GM21723 (cell line): ENCODE results near the gene TMEM250.
"Not testable (repeated sequence)": the region's sequence is repeated elsewhere in the genome, so short reads cannot be mapped to it uniquely, and the experiment has no call there.

Experiments
- ATAC-seq: cut with Tn5 transposase; IDR thresholded peaks from one replicate; pipeline ENCODE4 v1.9.1; 2021; ENCODE audit warnings: mild to moderate bottlenecking, moderate library complexity; ENCODE audit not compliant: unreplicated experiment

The TMEM250 gene, protein sequence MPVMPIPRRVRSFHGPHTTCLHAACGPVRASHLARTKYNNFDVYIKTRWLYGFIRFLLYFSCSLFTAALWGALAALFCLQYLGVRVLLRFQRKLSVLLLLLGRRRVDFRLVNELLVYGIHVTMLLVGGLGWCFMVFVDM

DNA sequence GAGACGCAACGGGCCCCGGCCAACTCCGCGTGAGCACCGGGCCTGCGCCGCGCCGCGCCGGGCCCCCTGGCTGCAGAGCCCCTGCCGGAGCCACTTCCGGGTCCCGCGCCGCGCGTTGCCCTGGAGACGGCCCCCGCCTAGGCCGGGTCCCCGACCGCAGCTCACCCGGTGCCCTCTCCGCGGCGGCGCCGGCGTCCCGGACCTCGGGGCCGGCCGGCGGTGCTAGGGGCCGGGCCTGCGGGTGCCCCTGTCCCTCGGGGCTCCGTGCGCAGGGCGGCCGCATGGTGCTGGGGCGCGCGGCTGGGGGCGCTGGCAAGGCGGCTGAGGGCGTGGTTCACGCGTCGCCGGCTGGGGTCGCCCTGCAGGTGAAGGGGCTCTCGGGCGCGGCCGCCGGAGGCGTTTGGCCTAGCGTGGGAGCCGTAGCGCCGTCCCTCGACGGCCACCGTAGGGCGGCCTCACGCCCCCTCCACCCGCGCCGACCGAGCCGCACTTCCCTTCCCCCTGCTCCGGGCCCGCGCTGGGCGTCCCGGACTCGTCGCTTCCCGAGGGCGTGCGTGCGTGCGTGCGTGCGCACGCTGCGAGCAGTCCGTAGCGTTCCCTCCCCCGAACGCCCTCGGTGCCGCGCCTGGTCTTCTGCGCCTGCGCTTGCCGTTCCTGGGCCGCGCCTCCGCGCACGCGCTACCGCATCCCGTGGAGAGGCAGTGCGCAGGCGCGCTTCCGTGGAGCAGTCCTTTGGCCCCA is at the start of gene TMEM250:
TMEM250 (minus strand) TSS at position 556 of the 741 bp plus-strand sequence. CDS start 1,975 bp downstream, outside the sequence.
- peak; percentile 63 for ATAC-seq

DNA sequence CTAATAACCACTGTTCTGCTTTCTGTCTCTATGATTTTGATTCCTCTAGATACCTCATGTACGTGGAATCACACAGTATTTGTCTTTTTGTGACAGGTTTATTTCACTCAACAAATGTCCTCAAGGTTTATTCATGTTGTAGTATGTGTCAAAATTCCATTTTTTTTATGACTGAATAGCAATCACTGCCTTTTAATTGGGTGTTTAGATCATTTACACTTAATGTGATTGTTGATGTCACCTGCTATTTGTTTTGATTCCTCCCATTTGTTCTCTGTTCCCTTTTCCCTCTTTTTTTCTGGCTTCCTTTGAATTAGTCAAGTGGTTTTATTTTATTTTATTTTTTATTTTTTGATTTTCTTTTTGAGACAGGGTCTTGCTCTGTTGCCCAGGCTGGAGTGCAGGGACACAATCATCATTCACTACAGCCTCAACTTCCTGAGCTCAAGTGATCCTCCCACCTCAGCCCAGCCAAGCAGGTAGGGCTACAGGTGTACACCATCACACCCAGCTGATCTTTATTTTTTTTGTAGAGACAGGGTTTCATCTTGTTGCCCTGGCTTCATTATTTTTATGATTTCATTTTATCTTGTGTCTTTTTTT is 44.7 kb upstream of the TMEM250 start:
- no peak for ATAC-seq

DNA sequence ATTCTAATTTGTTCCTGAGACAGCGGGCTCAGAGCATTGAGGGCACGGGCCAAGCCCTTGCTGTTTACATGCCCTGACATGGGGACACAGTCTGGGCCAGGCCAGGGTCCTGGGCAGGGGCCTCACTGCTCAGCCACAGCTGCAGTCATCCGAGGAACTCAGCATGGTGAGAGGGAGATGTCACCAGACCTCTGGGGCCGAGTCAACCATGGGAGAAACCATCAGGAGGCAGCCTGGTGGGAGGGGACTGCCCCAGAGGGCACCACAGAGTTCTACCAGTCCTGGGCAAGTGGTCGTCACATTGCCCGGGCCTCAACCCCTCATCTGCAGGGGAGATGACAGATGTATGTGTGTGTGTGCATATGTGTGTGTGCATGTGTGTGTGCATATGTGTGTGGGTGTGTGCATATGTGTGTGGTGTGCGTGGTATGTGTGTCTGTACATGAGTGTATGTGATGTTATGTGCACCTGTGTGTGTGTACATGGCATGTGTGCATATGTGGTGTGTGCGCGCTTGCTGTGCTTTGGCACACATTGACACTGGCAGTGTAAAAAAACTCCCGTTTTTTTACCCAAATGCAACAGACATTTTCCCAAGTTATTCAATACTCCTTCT is 42.4 kb upstream of the TMEM250 start:
- ATAC-seq: no peak

DNA sequence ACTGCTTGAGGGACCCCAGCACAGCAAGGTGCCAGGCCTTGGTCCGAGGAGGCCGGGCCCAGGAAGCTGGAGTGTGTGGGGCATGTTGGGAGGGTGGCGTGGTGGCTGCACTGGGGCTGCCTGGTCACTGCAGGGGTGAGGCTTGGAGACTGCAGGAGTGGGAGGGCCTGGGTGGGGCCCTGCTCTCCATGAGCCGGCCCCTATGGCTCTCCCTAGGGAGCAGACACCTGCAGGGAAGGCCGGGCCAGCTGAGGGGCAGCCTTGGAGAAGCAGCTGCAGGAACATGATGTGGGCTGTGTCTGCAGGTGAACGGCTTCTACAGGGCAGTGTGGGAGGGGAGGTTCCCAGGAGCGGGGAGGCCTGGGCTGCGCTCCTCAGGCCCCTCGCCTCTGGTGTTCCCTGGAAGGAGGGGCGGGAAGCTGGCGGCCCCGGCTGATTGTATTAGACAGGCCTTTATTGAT is 41.7 kb upstream of the TMEM250 start:
- no peak for ATAC-seq

DNA sequence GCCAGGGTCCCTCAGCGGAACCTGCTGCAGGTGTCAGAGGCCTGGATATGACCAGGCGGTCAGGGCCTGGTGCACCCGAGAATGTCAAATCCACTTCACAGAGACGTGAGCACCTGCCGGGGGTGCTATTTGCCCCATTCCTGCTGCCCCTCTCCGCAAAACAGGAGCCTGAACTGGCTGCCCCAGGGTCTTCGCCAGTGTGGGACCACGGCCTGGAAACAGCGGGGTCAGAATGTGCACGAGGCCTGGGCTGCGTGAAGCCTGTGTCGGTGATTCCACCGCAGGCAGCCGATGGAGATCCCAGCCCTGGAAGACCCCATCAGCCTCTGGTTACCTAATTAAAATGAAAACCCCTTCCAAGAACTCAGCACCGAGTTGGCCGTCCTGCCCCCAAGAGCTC is 41.2 kb upstream of the TMEM250 start:
- ATAC-seq: no peak

DNA sequence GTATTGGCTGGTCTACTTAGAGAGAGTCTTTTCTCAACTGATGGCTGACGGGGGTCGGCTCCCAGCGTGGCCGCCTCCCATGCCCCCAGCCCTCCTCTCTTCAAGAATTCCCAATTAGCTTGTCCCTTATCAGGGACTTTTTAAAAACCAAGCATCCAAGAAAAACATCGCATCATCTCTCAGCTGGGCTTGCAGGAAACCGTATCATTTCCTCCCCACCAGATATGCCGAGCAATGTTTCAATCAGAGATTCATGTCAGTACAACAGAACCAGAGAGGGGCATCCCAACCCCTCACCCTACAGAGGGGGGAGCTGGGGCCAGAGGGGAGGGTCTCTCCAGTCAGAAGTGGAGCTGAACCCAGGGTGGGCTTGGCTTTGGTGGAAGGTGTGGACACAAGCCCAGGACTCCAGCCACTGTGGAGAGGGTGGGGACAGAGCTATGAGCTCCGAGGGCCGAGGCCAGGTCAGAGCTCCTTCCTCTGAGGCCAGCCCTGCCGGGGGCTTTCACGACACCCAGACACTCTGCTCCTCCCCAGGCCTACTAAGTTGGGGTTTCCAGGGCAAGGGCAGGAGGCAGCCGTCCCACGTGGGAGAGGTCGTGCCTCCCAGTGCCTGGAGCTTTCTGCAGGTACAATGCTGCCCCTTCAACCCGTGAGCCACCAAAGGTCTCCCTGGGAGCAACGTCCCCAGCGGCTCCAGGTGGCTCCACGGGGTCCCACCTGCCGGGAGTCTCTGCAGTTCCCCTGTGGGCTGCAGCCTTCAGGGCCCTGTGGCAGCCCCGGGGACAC is 39.0 kb upstream of the TMEM250 start:
- ATAC-seq: no peak

DNA sequence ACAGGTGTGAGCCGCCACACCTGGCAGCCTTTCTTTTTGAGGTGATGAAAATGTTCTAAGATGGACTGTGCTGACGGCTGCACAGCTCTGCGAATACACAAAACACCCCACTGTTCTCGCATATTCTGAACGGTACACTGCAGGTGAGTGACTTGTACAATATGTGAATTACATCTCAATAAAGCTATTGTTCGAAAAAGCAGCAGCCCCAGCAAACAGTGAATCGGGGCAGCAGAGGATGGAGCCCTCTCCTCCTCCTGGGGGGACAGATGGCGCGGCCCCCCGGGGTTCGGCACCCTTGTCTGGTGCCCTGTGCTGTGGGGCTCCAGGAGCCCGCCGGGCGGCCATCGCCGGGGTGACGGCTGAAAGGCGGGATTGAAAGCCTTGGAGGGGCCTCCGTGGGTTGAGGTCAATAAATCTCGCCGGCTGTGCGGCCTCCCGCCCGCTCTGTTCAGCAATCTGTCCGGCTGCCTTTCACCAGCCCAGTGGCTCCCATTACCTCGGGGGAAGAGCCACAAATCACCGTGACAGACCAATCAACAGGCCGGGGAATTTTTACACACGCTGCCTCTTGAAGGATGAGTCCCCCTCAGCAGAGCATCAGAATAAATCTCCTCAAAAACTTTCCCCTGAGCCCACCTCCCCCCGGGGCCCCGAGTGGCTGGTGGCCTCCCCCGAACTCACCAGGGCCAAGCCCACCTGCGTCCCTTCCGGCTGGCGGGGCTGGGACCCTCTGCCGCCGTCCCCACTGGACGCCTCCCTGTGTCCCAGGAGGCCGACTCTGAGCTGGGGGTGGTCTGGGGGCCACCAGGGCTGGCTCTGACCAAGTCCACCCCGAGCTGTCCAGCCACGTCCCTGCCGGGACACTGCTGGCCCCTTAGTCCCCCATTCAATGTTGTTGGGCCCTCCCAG is 37.8 kb upstream of the TMEM250 start:
- ATAC-seq: no peak

DNA sequence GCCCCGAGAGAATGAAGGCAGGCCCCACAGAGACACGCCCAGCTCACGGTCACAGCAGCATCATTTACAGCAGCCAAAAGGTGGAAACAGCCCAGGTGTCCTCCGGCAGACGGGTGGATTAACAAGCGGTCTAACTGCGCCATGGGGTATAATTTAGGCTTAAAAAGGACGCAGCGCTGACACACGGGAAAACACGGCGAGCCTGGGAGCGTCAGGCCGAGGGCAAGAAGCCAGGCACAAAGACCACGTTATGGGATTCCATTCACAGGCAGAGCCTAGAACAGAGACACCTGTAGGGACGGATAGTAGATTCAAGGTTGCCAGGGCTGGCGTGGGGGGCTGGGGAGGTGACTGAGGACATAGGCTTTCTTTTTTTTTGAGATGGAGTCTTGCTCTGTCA is 36.9 kb upstream of the TMEM250 start:
- ATAC-seq: no peak

DNA sequence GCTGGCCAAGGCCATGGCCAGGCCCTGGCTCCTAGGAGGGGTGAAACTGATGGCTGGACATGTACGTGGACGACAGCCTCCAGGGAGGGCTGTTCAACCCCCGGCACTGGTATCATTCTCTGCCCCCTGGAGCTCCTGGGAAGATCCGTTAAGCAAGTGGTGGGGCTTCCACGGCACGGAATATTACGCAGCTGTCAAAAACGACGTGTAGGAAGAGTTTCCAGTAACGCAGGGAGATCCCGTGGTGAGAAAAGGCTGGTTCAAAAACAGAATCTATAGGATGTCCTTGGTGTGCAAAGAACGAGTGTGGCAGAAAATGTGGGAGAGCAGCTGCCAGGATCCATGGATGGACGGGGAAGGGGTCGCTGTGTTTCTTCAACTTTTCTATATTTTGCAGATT is 36.3 kb upstream of the TMEM250 start:
- ATAC-seq: no peak

DNA sequence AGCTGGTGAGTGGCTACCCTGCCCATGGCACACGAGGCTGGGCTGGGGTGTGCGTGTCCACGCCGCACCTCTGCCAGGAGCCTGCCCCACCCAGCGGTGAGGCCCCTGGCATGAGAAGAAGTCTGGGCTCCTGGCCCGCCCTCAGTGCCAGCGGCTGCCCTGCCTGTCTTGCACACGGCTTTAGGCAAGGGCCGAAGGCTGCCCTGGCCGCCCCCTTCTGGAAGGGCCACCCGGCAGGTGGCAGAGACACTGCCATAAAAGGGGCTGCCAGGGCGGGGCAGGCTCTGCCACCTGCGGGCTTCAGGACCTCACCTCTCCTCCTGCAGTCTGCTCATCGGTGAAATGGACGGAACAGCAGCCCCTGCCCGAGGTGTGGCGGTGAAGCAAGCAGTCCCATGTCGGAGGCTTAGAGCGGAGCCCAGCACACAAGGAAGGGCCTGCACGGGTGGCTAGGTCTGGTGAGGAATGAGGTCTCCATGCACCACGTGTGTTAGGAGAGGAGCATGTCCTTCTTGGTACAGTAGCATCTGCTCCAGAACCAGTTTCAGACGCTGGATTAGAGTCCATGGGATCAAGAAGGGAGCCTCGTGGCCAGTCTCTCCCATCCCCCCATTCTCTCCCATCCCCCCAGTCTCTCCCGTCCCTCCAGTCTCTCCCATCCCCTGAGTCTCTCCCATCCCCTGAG is 34.8 kb upstream of the TMEM250 start:
- ATAC-seq: no peak

DNA sequence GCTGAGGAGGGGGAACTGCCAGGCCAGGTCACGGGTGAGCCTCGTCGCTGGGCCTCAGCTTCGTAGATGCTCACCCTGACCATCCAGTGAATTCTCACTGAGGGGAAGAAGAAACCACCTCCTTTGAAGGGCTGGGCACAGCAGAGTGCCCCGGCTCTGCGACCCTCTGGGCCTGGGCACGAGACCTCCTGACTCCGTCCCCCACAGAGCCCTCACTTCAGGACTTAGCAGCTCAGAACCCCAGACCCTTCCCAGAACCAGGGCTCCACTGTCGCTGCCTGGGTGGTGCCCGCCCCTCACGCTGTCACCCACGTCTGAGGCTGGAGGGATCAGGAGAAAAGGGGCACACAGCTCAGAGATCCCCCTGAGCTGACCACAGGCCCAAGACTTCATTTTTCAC is 34.3 kb upstream of the TMEM250 start:
- ATAC-seq: no peak

DNA sequence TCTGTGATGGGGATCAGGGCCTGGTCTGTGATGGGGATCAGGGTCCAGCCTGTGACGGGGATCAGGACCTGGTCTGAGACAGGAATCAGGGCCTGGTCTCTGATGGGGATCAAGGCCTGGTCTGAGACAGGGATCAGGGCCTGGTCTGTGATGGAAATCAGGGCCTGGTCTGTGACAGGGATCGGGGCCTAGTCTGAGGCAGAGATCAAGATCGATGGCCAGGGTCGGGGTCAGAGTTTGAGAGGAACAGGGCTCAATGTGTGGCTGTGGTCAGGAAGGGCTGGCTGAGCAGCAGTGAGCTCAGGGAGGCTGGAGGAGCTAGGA is 33.8 kb upstream of the TMEM250 start:
- no peak for ATAC-seq

DNA sequence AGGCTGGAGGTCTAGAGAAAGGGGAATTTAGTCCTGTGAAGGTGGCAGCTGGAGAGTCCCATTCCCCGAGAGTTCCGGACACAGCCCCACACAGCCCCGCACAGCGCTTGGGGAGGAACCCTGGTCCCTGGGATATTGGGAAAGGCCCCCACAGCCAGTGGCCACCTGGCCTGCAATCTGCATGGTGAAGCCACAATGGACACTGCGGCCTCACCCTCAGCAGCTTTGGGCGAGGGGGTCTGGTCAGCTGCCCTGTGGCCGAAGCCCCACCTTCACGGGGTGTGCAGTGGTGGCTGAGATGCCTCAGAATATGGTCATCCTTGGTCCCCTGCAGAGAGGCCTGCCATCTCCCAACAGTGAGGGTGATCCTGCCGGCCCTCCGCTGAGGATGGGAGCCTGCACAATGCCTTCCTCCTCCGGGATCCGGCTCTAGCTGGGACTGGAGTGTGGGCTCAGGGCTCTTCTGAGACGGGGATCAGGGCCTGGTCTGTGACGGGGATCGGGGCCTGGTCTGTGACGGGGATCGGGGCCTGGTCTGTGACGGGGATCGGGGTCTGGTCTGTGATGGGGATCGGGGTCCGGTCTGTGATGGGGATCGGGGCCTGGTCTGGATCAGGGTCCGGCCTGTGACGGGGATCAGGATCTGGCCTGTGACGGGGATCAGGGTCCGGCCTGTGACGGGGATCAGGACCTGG is 33.3 kb upstream of the TMEM250 start:
- no peak for ATAC-seq

DNA sequence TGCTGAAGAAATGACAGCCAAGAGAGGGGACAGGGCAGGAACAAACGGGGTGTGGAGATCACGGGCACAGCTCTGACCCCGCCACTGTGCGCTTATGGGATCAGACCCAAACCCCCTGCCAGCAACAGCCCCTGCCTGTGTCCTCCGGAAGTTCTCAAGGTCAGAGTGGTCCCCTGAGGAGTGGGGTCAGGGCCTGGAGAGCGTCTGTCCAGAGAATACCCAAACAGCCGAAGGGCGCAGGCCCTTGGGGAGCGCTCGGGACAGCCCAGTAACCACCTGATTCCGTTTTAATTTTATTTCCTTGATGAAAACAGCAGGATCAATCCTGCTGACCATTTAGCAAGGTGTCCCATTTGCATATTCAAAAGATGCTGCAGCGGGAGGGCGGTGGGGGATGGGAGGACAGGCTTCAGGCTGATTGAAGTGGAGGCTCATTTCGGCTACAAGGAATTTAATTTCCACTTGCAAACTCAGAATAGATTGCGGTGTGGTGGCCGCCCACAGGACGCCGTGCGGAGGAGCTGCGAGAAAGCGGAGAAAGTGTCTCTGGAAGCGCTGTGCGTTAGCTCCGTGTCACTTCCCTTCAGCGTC is 32.6 kb upstream of the TMEM250 start:
- no peak for ATAC-seq

DNA sequence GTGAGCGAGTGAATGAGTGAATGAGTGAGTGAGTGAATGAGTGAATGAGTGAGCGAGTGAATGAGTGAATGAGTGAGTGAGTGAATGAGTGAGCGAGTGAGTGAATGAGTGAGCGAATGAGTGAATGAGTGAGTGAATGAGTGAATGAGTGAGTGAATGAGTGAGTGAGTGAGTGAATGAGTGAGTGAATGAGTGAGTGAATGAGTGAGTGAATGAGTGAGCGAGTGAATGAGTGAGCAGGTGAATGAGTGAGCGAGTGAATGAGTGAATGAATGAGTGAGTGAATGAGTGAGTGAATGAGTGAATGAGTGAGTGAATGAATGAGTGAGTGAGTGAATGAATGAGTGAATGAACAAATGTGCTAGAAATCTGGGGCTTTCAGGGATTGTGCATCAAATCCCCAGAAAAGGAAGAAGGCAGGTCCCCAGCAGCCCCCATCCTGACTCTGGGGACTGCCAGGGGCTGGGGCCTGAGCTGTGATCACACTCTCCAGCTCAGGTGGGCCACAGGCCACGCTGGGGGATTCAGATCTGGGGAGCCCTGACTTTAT is 32.1 kb upstream of the TMEM250 start:
- ATAC-seq: not testable (repeated sequence)

DNA sequence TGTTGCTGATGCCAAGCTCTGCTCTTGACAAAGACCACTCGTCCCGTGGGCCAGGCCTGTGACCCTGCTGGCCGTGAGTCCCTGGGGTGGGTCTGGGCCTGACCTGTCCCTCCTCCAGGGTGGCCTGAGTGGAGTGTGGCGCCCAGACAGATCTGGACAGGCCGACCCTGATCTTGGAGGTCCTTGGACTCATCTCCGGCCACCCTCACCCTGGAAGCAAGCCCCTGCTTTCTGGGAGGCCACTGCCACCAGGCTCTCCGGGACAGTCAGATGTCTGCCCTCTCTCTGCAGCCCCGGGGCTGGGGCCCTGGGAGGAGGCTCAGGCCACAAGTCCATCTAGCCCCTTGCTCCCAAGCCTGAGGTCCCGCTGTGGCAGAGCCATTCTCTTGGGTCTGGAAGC is 31.2 kb upstream of the TMEM250 start:
- no peak for ATAC-seq

DNA sequence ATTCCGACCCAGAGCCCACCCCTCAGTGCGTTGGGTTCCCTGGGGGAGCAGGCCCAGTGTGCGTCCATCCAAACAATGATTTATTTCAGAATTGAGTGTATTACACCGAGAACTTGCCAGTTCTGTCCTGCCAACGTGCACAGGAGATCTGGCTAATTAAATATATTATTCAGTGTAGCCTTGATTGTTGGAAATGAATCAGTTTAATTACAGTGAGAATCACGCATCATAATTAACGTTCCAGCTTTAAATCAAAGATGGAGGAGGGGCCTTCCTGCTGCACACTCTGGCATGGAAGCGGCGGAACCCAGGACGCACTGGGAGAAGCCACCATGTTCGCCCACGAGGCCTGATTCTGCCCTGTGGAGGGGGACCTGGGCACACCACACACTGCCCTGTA is 30.7 kb upstream of the TMEM250 start:
- no peak for ATAC-seq

DNA sequence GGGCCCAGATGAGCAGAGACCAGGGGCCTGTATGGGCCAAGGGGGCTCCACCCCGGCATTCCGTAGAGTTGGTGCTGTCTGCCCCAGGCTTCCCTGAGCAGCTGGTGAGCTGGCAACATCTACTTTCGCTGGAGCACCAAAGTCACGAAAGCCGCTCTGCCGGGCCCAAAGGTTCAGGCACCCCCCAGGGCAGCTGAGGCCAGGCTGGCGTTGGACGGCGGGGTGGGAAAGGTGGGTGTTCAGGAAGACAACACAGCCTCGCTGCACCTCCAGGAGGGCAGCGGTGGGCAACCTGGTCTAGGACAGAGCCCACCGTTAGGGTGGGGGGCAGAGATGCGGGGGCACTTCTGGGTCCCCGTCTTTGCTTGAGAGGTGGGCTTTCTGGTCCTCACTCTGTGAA is 30.1 kb upstream of the TMEM250 start:
- ATAC-seq: no peak
